Measurements from ENCODE around the gene SMIM29.

Gene SMIM29

GRCh38 chr6:34223956-34224940 lies 24.6 kb downstream of the SMIM29 start:
- no peak for FAIRE-seq

- FAIRE-seq, result no peak
These were observed 25.3 kb downstream of the SMIM29 start for GRCh38 chr6:34223381-34223955.

- FAIRE-seq, result no peak
These were observed 30.1 kb downstream of the SMIM29 start for GRCh38 chr6:34218691-34219090.

- no peak for FAIRE-seq
These were observed 35.0 kb downstream of the SMIM29 start for GRCh38 chr6:34213772-34214171.

GRCh38 chr6:34207695-34208443 lies 40.9 kb downstream of the SMIM29 start:
- no peak for FAIRE-seq

GRCh38 chr6:34206726-34207125 lies 42.1 kb downstream of the SMIM29 start:
- FAIRE-seq, result no peak

- no peak for FAIRE-seq
These were observed 42.9 kb downstream of the SMIM29 start for GRCh38 chr6:34205916-34206315.

GRCh38 chr6:34205466-34205865 lies 43.3 kb downstream of the SMIM29 start:
- FAIRE-seq, result no peak

- FAIRE-seq, result no peak
These were observed 44.1 kb downstream of the SMIM29 start for GRCh38 chr6:34204693-34205092.

- FAIRE-seq, result no peak
These were observed 46.2 kb downstream of the SMIM29 start for GRCh38 chr6:34202329-34203201.

GRCh38 chr6:34201455-34202107 lies 47.2 kb downstream of the SMIM29 start:
- no peak for FAIRE-seq

- no peak for FAIRE-seq
These were observed 48.4 kb downstream of the SMIM29 start for GRCh38 chr6:34200340-34200971.

GRCh38 chr6:34196833-34197195 lies 52.0 kb downstream of the SMIM29 start:
- no peak for FAIRE-seq

Measured in TTC549 (cell line).